HG03460 (cell line): ENCODE data around the gene NEK7.
"Not testable (repeated sequence)": the region's sequence is repeated elsewhere in the genome, so short reads cannot be mapped to it uniquely, and the experiment has no call there.

Experiments
- ATAC-seq: cut with Tn5 transposase; IDR thresholded peaks from one replicate; pipeline ENCODE4 v1.9.1; 2021; ENCODE audit not compliant: unreplicated experiment

NEK7 gene

DNA sequence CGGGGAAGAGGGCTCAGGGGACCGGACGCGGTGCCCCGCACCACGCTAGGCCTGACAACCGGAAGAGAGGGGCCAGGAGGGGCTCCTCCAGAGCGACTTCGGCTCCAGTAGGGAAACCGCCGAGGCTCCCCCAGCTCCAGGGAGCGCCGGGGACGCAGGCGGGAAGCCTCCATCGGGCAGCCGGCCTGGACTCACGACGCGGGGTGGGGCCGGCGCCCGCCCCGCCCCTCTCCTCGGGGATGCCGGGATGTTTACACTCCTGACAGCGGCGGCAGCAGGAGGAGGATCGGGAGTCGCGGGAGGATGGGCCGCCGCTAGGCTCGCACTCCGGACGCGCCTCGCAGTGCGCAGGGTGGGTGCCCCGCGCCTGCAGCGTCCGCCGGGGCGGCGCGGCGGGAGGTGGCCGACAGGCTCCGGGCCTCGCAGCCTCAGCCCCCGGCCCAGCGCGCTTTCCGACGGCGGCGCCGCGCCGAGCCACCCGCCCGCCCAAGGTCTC lies at the start of gene NEK7:
Gene NEK7, plus strand, starts transcription at position 254 of the 496 bp plus-strand sequence. CDS start 75,583 bp downstream, outside the sequence.
- ATAC-seq: peak; percentile 42

DNA sequence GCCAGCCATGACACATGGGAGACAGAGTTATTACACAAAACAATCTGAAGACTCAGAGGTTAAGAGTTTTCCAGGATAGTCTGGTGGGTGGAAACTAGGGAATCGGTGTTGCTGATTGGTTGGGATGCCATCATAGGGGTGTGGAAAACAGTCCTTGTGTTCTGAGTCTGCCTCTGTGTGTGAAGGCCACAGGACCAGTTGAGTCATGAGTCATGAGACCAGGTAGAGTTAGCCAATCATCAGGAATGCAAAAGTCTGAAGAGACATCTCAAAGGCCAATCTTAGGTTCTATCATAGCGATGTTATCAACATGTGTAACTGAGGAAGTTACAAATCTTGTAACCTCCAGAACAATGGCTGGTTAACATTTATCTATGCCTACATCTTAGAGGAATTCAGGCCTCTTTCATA lies 49.7 kb upstream of the NEK7 start:
- no peak for ATAC-seq

DNA sequence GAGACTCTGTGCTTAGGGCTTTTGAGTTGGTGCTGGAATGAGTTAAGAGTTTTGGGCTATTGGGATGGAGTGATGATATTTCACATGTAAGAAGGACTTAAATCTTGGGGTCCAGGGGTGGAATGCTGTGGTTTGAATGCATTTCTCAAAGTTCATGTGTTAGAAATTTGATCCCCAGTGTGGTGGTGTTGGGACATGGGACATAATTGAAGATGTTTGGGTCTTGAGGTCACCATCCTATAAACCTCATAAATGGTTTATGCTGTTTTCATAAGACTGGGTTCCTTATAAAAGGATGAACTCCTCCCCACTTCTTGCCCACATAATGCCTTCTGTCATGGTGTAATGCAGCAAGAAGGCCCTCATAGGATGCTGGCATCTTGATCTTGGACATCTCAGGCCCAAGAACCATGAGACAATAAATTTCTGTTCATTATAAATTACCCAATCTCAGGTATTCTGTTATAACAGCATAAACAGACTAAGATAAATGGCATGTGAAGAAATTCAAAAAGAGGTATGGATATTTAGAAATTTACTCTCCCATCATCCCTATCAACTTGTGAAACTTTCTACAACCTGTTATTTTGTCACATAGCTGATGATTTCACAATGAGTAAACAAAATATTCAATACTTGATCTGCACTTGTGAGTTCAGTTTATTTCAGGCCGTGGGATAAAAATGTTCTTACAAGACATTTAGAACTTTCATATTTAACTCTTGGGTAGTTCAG lies 48.0 kb upstream of the NEK7 start:
- ATAC-seq: no peak

DNA sequence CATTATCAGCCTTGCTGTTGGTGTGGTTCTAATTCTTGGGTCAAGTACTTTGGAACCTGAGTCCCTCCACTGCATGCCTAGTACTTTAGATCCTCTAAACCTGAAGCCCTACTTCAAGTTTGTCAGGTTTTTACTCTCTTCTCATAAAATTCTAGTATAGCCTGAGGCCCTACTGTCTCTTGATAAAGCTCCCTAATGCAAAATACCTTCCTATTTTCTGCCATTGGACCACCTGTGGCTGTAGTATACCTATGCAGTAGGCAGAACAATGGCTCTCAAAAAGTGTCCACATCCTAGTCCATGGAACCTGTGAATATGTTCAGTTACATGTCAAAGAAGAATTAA lies 47.5 kb upstream of the NEK7 start:
- no peak for ATAC-seq

DNA sequence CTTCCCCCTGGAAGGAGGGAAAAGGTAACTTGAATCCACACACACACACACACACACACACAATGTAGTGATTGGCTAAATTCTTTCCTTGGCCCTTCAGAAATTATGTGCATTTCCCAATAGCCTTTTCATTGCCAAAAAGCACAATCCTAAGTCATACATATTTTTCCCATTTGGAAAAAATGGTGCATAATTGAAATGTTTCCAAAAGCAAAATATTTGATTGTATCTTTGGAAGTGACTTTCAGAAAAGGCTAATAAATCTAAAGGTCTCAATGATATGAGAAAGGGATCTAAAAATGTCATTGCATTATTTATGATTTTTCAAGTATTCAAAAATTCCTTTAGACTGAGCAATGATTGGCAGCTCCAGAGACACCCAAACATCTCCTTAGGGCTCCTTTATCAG lies 43.5 kb upstream of the NEK7 start:
- no peak for ATAC-seq

DNA sequence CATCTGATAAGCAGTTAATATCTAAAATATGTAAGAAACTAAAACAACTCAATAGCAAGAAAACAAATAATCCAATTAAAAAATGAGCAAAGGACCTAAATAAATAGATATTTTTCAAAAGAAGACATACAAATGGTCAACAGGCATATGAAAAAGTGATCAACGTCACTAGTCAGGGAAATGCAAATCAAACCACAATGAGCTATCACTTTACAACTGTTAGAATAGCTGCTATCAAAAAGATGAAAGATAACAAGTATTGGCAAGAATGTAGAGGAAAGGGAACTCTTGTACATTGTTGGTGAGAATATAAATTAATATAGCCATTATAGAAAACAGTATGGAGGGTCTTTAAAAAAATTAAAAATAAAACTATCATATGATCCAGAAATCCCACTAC lies 40.7 kb upstream of the NEK7 start:
- ATAC-seq: no peak

DNA sequence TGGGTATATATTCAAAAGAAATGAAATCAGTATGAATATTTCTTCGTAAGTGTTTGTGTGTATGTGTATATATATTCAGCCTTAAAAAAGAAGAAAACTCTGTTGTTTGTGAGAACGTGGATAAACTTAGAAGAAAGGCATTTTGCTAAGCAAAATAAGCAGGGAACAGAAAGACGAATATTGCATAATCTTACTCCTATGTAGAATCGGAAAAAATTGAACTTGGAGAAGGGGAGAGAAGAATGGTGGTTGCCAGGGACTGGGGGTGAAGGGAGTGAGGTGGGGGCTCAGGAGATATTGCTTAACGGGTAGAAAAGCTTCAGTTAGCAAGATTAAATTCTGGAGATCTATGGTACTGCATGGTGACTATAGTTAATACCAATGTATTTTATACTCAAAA lies 40.3 kb upstream of the NEK7 start:
- ATAC-seq: no peak

DNA sequence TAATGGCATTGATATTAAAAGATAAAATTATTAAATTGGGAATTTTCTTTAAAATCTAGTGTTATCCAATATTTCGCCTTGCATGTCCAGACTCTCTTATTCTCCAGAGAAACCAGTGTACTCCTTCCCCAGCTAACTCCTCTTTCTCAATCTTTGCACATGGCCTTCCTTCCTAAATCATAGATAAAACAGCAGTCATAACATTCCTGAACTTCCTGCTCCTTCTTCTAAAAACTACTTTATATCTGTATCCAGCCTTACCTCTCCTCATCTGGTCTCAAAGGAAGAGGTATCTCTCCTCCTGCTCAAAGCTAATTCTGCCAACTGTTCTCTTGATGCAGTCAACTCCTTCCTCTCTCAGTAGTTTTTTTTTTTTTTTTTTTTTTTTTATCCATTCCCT lies 39.5 kb upstream of the NEK7 start:
- ATAC-seq: no peak

DNA sequence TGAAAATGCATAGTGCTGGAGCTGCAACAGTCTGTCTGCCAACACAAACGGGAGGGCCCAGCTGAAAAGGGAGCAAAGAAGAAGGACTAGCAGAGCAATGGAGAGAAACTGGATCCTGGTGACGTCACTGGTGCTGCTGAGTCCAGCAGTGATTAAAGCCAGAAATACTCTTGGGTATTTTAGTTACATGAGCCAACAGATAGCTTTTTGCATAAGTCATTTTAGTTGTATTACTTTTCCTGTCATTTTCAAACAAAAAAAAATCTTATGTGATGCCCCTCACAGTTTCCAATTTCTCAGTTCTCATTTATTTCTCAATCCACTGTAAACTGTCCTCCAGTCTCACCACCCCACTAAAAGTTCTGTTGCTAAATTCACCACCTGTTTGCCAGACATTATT lies 38.7 kb upstream of the NEK7 start:
- ATAC-seq: no peak

DNA sequence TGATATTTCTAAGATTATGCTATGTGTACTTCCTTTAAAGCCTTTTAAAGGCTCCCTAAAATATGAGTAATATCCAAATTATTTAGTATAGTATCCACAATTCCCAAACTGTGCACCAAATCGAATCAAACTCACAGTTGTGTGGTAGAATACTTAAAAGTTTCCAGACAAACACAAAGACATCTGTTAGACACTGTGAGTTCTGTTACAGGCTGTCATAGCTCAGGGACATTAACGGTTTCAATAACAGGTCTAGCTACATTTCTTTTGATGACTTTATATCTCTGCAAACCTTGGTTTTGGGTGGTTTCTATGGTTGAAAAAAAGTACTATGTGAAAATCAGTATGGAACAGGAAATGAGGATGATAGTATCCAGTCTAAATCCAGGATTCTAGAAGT lies 36.9 kb upstream of the NEK7 start:
- ATAC-seq: no peak

DNA sequence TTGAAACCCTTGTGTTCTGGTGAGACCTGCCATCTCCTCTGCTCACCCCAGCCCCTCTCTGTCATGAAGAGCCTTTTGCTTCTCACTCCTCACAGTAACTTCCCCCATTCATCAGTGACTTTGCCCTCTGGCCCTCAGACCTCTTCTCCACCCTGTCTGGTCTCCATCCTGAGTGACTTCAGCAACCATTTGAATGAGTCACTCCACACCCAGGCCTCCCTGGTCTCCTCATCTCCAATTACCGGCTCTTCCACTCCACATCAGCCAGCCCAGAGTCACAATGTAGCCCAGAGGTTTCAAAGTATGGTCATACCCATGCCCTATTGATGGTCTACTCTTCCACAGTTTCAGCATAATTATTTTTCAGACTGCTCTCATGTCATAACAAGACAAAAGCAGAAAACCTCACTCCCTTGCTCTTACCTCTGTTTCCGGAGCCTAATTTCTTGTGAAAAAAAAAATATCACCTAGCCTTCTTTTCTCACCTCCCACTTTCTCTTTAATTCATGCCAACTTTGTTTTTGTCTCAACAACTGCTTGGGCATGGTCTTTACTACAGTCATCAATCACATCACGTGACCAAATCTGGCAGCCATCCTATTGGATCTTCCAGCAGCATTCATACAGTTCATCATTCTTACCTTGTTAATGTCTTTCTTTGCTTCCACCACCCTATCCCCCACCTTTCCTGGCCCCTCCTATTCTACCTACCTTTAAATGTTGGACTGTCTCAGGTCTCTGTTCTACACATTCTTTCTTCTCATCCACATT lies 35.6 kb upstream of the NEK7 start:
- ATAC-seq: no peak

DNA sequence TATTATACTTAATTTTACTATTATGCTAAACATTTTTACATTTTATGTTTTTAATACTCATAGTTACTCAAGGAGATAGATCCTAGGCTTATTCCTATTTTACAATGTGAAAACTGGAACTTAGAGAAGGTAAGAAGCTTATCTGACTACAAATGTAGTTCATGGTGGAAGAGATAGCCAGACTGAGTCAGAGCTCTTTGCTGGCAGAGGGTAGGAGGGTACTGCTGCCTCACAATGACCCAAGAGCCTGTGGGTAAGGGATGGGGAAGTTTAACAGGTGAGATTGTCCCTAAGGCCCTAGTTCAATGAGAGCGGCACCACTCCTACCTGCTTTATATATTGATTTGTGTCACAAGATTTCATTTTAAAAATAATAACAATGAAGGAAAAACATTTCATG lies 34.1 kb upstream of the NEK7 start:
- no peak for ATAC-seq

DNA sequence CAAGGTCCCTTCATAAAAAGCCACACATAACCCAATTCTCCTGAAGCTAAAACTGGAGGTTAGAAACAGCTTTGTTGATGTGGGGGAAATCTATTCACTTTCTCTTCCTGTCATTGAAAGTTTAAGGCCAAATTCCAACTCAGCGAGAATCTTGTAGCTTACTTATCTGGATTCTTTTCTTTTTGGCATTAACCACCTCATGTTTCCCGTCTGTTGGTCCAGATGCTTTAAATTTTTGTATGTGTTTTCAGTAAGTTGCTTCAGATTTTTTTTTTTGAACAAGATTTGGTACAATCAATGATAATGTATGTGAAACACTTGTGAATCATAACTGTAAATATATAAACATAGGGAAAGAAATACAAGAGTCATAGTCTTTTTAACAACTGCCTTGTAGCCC lies 33.7 kb upstream of the NEK7 start:
- ATAC-seq: no peak

DNA sequence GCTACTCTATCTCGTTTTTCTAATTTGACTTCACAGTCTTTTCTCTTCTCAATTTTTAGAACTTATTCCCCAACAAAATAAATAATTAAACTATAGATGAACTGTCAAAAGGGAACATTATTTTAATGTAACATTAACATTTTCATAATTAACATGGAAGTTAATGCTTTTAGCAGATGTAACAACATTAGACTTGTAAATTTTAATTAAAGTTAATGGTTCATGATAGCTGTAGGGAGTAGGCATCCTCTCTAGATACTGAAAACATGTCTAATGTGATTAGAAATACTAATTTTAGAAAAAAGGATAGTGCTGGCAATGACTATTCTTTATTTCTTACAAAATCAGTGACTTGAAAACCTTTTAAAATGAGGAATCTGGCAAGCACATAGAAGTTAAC lies 32.1 kb upstream of the NEK7 start:
- no peak for ATAC-seq

DNA sequence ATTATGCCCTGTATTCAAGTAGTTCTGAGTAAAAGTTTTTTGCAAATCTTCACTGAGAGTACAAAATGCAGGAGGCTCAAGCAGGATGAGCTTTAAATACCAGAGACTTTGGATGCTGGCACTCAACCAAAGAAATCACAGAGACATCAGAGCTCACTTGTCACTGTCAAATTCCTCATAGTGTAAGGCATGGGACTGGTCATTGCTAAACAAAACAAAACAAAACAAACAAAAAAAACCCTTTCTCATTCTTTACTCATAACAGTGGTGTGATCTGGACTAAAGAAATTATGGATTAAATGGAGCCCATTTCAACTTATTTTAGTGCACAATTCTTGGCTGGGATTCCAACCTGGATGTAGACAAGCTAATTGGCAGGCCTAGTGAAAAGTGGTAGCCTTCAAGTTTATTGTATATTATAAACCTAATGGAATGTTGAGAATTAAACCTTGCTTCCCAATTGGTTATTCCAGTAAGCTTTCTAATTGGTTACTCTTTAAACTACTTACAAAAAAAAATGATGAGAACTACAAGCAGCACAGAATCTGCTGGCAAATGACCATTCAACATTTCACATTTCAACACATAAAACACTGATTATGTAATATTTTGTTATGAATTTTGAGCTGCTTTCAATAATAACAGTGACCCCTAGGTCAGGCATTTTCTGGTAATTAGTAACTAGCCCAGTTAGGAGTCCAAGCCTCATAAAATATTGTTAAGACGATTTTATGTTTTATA lies 30.6 kb upstream of the NEK7 start:
- no peak for ATAC-seq

DNA sequence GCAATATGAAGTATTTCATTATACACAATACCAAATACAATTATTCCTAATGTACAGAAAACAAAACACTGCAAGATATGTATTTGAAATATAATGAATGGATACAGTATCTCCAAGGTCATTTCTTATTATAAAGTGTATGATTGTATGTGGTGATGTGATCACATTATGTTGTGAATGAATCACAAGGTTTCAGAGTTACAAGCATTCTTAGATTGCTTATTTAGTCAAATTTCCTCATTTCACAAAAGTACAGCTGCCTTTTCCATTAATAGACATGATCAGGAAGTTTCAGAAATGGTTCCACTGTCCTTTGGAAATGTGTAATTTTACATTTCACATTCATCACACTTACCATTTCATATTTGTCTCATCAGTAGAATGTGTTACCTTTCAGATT lies 28.3 kb upstream of the NEK7 start:
- ATAC-seq: no peak

DNA sequence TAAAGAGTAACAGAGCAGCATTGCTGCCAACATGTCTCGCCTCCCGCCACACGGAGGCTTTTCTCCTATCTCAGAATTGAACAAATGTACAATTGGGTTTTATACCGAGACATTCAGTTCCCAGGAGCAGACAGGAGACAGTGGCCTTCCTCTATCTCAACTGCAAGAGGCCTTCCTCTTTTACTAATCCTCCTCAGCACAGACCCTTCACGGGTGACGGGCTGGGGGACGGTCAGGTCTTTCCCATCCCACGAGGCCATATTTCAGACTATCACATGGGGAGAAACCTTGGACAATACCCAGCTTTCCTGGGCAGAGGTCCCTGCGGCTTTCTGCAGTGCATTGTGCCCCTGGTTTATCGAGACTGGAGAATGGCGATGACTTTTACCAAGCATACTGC lies 26.7 kb upstream of the NEK7 start:
- not testable (repeated sequence) for ATAC-seq

DNA sequence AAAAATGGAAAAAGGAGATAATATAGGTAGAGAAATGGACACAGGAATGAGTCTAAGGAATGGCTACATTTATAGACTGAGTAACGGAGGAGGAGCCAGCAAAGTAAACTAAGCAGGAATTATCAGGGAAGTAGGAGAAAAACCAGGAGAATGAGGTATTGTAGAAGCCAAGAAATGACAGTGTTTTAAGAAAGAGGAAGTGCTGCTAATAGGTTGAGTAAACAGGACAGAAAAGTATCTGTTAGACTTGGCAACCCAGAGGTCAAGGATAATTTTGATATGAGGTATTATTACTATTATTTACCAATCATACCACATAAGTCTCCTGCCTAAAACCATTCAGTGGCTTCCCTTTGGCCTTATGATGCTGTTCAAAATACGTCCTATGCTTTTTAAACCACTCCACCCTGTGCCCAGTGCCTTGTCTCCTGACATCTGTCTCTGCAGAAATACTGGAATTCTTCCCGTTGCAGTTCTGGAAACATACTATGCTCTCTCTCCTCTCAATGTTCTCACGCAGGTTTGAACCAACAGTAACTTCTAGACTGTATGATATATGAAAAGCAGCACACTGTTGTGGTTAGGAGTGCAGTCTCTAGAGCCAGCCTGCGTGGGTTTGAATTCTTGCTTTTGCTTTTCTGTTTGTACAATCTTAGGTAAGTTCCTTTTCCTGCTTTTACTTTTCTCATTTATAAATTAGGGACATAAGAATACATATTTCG lies 24.6 kb upstream of the NEK7 start:
- peak; percentile 89 for ATAC-seq

DNA sequence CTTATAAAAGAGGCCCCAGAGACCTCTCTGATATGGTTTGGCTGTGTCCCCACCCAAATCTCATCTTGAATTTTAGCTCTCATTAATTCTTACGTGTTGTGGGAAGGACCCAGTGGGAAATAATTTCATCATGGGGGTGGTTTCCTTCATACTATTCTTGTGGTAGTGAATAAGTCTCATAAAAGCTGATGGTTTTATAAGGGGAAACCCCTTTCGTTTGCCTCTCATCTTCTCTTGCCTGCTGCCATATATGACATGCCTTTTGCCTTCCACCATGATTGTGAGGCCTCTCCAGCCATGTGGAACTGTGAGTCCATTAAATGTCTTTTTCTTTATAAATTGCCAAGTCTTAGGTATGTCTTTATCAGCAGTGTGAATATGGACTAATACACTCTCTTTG lies 22.5 kb upstream of the NEK7 start:
- no peak for ATAC-seq

DNA sequence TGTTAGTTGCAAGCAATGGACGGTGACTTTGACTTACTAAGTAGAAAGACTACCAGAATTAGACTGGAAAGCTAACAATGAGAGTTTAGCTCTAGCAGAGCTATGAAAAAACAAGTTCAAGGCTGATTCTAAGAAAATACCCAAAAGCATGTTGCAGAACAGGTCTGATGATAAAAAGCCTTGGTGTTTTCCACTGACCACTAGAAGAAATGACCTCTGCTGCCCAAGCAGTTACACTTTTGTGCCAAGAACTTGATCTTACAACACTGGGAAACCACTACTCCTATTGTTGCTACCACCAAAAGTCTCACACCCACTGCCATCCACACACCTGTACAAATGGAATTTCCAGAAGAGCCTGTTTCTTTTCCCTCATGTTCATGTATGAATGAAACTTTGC lies 21.4 kb upstream of the NEK7 start:
- no peak for ATAC-seq

DNA sequence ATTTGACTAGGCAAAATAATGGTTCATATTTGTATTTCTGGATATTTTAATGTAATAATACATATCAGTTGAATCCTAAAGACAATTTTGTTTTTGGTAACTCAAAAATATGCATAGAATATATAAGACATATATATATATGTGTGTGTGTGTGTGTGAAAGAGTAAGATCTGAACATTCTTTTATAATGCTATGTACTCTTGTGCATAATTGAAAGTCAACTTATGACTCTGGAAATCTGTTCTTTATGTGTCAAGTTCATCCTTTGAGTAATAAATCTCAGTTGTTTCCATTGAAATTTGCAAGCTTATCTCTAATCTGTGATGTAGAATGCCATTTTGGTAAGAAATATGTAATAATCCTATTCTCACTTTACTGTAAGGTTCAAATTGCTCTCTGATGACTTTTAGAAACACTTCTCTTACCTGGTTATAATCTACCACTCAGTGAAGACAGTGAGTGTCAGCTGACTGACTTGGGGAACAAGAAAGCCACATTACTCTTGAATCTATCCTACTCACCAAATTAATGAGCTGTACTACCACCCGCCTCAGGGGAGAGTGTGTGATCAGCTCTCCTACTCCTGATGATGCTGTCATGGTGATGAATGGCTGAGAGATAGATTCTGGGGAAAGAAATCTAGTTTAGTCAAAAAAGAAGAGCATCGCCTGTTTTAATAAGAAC lies 15.0 kb upstream of the NEK7 start:
- no peak for ATAC-seq
